HS-27A (cell line): ENCODE data around the gene SLC9A9.

Experiments
- DNase-seq: peaks from one replicate; pipeline ENCODE4 v3.0.0-alpha.2; 2012; ENCODE audit warnings: low read depth, missing footprints

SLC9A9 gene

DNA sequence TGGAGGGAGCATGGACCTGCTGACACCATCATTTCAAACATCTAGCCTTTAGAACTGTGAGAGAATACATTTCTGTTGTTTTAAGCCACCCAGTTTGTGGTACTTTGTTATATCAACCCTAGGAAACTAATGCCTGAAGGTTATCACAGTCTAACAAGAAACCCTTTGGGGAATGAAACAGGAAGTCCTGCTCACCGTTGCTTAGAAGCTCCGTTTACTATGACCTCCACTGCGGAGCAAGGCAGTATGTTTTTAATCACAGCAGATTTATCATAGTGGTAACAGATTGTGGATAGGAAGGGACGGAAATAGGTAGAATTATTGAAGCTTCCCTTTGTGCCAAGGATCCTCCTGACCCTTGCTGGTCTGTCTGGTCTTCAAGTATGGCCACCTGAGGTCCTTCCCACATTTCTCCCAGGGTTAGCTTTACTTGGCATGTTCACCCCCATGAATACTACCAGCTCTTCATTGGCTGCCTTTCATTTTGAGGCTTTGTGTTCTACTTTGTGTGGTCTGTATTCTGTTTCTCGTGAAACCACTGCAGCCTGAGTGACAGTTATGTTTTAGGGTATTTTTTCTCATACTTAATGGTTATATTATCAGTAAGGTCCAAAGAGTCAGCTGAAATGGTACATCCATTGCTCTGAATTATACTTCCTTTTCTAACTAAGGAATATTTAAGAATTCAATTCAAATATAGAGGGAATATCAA, 527.1 kb downstream of the SLC9A9 start:
- DNase-seq: no peak

GRCh38 chr3:143315766-143316165, 532.5 kb downstream of the SLC9A9 start:
- DNase-seq: no peak

- no peak for DNase-seq
These were observed 533.8 kb downstream of the SLC9A9 start for GRCh38 chr3:143314251-143315093.

DNA sequence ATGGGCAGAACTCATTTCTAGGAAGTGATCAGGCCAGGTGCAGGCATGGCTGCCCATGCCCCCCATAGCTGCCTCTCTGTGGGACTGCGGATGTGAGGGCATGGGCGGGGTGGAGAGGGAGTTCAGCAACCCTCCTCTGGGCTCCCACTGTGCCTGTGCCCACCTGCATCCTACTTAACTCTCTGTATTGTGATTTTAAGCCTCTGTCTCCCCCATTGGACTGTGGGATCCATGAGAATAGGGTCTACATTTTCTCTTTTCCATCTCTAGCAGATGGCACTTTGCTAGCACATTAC, 534.4 kb downstream of the SLC9A9 start:
- DNase-seq: no peak

DNA sequence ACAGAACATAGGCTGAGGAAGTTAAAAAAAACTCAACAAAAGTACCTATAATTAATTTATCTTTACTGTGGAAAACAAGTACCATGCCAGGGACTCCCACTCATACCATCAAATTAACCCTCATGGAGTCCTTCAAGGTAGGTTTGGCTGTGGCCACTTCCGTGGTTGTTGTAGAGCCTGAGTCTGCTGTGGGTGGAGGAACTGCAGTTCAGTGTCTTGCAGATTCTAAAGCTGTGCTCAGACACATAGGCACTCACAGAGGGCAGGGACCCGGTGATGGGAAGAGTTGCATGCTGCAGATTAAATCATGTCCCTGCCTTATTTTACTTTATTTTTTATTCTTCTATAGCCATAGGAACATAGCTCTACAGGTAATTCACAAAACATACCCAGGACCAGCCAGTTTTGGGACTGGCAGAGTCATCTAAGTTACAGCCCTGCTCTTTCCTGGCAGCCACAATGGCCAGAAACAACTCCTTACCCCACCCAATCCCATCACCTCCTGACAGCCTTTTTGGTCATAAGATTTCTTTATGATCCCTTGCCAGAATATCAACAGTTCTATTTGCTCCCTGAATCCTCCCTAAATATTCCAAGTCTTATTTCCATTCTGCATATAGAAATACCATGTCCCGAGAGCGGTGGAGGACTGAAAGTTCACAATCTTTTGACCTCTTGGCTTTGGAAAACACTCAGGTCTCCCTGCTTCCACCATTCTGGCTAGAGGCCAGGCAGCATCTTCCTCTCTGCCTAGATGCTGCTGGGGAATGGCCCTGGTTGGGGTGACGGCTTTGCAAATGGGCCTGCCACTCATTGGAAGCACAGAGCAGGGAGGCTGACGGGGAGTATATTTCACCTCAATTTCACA, 535.0 kb downstream of the SLC9A9 start:
- no peak for DNase-seq

DNA sequence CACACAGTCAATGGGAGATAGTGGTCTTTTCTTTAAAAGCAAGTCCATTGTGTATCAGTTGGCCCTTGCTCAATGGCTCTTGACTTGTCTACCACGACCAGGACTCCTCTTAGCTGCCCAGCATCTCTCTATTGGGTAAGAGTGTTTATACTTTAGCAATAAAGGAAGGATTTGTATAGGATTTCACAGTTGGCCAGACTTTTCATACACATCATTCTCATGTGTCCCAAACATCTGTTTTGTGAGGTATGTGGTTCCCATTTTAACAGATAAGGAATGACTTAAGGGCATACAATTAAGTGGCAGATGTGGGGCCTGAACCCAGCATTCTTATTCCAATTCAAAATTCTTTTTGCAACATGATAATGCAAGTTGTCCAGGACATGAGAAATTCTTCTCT, 537.2 kb downstream of the SLC9A9 start:
- DNase-seq: no peak

DNA sequence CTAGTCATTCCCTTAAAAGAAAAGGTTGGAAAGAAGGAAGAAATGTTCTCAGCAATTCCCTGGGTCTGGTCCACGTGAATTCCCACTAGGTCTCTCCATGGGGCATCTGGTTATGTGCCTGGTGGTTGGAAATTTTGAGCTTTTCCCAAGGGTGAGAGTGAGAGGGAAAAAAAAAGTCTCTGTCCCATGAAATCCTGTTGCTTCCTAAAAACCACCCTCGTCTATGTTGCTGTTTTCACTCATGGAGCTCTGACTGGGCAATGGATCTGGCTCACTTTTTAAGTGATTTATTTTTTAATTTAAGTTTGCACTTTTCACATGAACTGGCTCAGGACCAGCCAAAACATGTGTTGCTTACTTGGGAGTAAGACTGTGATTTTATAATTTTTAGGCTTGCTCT, 538.6 kb downstream of the SLC9A9 start:
- DNase-seq: no peak

GRCh38 chr3:143307613-143308183, 540.6 kb downstream of the SLC9A9 start:
- DNase-seq: no peak

- no peak for DNase-seq
These were observed 541.9 kb downstream of the SLC9A9 start for GRCh38 chr3:143306407-143306806.

DNA sequence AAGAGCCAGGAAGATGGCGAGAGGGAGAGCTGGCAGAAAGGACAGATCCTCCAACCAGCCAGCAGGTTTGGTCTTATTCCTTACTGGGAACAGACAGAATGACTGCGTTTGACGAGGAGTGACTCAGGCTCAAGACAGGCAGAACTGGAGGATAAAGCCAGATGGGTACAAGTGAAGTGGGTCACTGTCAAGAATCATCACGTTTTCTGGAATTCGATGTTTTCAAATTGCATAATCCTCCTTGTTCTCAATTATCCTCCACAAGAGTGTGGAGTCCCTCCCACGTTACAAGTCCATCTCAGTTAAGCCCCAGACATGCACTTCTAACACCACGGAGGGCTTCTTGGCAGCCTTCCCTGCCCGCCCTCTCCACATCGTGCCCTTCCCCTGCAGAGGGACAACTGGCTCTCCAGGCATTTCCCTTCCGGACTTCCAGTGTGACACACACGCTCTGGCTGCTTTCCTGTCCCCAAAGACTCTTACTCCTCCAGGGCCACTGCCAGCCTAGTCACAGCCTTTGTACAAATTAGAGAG, 545.6 kb downstream of the SLC9A9 start:
- peak; percentile 77 for DNase-seq

- no peak for DNase-seq
These were observed 547.0 kb downstream of the SLC9A9 start for GRCh38 chr3:143301031-143301901.

- no peak for DNase-seq
These were observed 549.3 kb downstream of the SLC9A9 start for GRCh38 chr3:143298886-143299535.

- no peak for DNase-seq
These were observed 549.9 kb downstream of the SLC9A9 start for GRCh38 chr3:143298380-143298779.

DNA sequence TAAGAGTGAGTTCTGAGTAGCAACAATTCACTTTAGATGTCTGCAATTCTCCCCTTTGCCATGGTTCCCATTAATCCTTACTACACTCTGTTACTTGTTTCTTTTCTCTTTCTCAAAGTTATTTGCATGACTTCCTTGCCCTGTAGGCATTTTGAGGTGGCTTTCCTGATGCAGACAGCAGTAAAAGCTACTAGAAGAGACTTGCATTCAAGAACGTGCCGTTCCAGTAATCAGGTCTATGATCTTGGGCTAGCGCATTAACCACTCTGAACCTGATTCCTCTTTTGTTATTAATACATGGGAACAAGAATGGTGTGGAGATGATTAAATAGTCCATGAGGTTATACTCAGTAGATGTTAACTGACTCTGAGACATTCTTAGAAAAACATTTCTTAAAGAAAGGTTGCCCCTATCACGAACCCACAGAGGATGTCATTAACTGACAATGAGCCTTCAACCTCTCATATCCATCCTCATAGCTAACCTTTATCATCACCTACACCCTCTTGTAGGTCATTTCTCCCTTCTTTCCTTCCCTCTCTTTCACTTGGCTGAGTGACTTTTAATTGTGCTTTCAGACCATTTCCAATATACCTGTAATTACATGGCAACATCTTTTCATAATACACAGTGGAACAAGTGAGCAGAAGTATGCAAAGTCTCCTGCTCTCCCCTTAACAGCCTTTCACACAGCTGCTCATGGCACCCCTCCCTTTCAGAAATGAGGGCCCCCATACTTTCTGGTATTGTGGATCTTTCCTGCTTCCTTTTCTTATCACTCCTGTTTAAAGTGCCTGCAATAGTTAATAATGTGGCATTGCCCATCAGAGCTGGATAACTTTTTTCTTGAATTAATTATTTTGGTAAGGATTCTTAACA, 552.8 kb downstream of the SLC9A9 start:
- DNase-seq: no peak

- no peak for DNase-seq
These were observed 554.1 kb downstream of the SLC9A9 start for GRCh38 chr3:143294188-143294587.

GRCh38 chr3:143291836-143292447, 556.3 kb downstream of the SLC9A9 start:
- no peak for DNase-seq

GRCh38 chr3:143288944-143289343, 559.3 kb downstream of the SLC9A9 start:
- no peak for DNase-seq

GRCh38 chr3:143287403-143287802, 560.9 kb downstream of the SLC9A9 start:
- no peak for DNase-seq

- no peak for DNase-seq
These were observed 561.8 kb downstream of the SLC9A9 start for GRCh38 chr3:143286392-143287010.
